Uterus (tissue), 2 donors: ENCODE measurements around the gene RRAD.

Experiments
- POLR2A ChIP-seq, 2 donors: fragments of 450-650 bp; IDR thresholded peaks; one replicate each; pipeline ENCODE4 v1.6.1; 2016; ENCODE audit warnings: antibody characterized with exemption in 2 of 2, mild to moderate bottlenecking in 1 of 2, moderate library complexity in 1 of 2
- TF ChIP-seq, protein P1 (sequence below), 4 experiments: fragments of 200-600 bp in 2 of 4; fragments of 450-650 bp in 2 of 4; sonication (generic) in 2 of 4; IDR thresholded peaks; one replicate each; pipeline ENCODE4 v1.5.1; 2016 to 2019; ENCODE audit warnings: antibody characterized with exemption in 4 of 4, mild to moderate bottlenecking in 2 of 4, moderate library complexity in 1 of 4

DNA sequence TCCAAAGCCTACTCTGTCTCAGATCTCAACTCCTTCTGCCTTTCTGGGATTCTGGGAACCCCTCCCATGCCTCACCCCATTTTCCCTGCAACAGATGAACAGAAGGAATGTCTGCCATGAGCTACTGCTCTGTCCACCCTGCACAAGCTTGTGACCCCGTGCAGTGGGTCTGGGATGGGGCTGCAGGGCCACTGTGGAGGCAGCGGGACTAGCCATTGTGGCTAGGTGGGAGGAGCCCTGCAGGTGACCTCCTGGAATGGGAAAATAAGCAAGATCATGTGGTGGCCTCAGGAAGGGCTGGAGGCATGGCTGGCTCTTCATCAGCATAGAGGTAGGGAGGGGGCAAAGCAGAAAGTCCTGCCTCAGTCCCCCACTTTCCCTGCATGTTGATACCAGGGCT is 31.3 kb downstream of the RRAD start:
- TF ChIP-seq, protein P1, sequence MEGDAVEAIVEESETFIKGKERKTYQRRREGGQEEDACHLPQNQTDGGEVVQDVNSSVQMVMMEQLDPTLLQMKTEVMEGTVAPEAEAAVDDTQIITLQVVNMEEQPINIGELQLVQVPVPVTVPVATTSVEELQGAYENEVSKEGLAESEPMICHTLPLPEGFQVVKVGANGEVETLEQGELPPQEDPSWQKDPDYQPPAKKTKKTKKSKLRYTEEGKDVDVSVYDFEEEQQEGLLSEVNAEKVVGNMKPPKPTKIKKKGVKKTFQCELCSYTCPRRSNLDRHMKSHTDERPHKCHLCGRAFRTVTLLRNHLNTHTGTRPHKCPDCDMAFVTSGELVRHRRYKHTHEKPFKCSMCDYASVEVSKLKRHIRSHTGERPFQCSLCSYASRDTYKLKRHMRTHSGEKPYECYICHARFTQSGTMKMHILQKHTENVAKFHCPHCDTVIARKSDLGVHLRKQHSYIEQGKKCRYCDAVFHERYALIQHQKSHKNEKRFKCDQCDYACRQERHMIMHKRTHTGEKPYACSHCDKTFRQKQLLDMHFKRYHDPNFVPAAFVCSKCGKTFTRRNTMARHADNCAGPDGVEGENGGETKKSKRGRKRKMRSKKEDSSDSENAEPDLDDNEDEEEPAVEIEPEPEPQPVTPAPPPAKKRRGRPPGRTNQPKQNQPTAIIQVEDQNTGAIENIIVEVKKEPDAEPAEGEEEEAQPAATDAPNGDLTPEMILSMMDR (IDR thresholded peaks at IDR 0.05): no peak
- TF ChIP-seq POLR2A (IDR thresholded peaks at IDR 0.05): no peak
